HK-2 (cell line): ENCODE data around the gene DUSP19.

ENCODE experiments used
- DNase-seq: peaks from one replicate; pipeline ENCODE4 v3.0.0-alpha.2; 2018; ENCODE audit not compliant: unreplicated experiment

DUSP19 gene

DNA sequence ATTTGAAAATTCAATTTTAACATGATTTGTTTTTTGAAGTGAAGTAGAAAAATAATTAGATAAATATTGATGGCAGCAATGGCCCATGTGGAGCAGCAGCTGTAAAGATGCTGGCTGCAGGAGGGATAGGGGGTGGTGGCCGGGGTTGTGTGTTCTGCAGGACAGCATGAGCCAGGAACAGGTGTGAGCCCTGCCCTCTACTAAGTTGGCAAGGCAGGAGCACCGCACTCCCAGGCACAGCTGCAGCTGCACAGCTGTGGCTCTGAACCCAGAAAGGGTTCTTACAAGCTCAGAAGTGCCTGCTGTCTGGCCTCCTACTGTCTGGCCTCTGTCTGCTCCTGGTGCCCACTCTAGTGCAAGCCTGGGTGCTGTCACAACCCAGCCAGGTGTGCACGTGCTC is 10.0 kb upstream of the DUSP19 start:
- no peak for DNase-seq

DNA sequence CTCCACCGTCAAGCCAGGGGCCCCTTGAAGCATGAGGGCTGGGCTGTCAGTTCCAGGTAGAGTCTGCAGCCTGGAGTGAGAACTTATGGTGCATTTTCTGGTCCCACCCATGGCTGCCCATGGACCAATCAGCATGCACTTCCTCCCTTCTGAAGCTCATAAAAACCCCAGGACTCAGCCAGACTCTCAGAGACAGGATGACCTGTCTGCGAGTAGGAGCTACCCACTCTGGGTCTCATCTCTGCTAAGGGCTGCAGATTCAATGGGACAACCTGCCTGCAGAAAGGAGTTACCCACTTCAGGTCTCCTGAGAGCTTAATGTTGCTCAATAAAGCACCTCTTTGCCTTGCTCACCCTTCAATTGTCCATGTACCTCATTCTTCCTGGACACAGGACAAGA is 9.4 kb upstream of the DUSP19 start:
- DNase-seq, result no peak

DNA sequence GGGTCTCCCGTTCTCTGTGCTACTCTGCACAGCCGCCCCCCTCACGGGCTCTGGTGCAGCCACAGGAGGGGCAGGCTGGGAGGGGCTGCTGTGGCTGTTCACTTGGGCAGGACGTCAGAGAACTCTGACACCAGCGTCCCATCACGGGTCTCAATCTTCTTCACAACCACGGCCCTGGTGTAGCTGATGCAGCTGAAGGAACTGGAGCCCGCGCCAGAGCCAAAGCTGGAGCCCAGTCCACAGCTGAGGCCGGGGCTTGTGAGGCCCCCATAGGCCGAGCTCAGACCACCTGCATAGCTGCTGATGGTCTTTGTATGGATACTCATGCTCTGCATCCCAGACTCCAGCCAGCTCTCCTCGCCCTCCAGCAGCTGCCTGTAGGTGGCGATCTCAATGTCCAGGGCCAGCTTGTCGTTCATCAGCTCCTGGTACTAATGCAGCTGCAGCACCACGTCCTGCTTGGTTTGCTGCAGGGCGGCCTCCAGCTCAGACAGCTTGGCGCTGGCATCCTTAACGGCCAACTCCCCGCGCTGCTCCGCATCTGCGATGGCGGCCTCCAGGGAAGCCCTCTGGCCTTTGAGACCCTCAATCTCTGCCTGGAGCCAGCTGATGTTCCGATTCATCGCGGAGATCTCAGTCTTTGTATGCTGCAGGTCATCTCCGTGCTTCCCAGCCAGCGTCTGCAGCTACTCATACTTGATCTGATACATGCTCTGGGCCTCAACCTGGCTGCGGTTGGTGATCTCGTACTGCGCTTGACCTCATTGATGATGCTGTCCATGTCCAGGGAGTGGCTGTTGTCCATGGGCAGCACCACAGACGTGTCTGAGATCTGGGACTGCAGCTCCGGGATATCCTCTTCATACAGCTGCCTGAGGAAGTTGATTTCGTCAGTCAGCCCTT is 7.4 kb upstream of the DUSP19 start:
- DNase-seq, result no peak

DNA sequence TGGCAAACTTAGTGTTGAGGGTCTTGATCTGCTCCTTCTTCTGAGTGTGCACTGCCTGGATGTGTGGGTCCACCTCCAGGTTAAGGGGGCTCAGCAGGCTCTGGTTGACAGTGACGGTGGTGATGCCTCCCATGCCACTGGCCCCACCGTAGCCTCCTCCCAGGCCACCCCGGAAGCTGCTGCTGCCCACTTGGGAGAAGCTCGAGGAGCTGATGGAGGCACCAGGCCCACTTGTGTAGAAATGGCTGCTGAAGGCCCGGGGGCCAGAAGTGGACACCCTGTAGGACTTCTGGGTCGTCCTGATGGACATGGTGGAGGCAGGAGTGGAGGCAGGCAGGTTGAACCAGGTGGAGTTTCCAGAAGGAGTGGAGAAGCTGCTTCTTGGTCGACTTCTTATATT is 6.4 kb upstream of the DUSP19 start:
- DNase-seq, result no peak

DNA sequence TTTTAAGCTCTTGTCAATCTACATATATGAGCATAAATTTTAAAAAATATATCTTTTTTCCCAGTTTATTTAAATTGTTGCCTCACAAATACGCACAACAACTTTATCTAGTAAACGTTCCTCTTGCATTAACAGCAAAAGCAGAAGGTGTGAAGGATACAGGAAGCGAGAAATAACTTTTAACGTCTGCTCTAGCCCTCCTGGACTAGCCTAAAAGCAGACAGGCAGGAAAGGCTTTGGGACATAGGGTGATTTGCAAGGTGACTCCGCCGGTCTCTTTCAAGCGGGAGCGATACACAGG is 434 bp upstream of the DUSP19 start:
- DNase-seq, result no peak

DNA sequence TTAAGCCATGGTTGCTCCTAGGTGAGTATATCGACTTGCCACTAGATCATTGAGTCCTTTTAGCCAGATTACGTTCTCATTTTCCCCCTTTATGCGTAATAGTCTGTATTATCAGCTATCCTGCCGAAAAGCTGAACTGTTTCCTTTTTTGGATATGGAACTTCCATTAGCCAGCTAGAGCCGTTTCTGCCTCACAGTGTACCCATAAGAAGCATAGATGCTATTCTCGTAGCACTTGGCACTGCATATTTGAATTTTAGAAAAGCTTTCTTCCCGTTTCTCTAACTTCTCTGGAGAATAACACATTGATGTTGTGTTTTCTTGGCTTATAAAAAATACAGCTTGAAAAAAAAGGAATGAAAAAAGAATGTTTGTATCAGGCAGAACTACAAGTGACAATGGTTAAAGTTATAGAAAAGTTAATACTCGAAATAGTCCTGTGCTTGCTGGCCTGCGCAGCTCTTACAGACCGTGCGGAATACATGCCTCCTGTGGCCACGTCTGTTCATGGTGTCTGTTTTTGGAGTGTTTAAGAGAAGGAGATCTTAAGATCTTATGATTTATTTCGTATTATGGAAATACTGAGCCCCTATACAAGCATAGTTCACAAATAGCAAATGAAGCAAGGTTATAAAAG is 710 bp downstream of the DUSP19 start:
- no peak for DNase-seq

DNA sequence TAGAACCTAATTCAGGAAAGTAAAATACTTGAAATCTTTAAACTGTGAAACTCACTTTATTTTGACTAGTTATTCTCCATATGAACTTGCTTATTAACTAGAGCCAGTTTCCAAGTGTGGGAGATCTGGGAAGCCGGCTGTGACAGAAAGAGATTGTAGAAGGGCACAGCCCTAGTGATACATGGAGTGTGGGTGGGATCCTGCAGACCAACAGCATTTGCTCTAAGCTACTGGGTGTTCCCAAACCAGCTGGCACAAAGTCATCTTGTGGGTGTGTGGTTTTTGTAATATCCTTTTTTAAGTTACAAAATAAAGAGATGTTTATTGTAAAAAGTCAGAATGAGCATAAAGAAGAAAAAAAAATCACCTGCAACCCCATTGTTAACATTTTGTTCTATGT is 3.4 kb downstream of the DUSP19 start:
- no peak for DNase-seq

DNA sequence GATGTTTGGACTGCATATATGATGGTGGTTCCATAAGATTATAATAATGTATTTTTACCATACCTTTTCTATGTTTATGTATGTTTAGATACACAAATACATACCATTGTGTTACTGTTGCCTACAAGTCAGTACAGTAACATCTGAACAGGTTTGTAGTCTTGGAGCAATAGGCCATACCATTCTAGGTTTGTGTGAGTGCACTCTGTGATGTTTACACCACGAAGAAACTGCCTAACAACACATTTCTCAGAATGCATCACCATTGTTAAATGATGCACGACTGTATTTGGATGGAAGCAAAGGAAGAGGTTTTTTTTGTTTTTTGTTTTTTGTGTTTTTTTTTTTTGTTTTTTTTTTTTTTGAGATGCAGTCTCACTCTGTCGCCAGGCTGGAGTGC is 9.5 kb downstream of the DUSP19 start:
- DNase-seq, result no peak

DNA sequence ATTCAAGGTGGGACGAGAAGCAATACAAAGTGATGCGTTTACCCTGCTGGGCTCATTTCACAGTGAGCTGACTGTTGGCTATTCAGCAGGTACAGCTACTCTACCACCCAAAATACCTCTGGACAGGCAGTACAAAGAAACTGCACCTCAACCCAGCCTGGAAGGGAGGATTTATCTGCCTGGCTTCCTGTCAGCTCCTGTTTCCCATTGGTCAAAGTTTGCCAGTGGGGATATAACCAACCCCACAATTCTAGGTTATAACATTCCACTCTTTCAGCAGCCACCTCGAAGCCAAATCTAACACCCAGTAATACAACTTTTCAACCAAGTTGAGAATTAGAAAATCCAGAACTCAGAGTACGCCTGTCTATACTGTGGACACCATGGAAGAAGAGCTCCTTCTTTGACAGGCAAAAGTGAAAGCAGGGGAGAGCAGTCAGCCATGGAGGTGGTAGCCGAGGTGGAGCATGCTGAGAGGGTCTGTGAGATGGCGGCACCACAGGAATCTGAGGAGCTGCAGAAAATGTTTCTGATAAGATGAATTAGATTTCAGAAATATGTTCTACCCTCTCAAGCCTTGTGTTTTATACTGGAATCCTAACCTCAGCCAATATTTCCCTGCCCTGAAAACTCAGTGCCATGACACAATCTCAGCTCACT is 10.8 kb downstream of the DUSP19 start:
- no peak for DNase-seq

DNA sequence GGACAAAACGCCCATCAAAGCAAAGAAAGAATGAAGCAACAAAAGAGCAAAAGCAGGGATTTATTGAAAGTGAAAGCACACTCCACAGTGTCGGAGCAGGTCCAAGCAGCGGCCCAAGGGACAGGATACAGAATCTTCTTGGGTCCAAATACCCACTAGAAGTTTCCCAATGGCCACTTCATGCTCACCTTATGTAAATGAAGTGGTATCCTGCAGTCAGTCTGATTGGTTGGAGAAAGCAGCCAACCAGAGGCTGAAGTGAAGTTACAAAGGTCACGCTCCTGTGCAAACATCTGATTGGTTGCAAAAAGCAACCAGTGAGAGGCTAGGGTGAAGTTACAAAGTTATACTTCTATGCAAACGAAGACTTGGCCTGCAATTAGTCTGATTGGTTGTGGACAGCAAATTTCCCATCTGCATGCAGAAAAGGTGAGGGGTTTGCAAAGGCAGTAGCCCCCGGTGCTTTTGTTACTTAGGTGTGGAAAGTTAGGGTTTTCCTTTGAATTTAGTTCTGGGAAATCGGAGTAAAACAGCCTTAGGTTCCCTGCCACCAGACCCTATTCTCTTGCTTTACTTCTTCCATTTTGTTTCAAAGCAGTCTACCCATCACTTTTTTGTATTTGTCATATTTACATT is 12.9 kb downstream of the DUSP19 start:
- no peak for DNase-seq

DNA sequence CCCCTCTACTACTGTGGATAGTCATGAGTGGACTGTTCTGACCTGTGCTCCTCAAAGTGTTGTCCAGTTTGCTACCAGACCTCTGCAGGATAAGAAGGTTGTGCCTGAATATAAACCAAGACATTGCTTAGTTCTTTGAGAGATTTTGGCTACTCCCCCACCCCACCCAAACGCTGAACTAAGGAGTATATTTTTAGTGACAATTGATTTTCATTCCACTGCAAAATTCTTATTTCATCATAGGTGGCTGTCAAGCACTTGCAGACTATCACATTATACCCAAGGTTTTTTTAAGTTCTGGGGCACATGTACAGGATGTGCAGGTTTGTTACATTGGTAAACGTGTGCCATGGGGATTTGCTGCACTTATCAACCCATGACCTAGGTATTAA is 13.4 kb downstream of the DUSP19 start:
- DNase-seq, result no peak

DNA sequence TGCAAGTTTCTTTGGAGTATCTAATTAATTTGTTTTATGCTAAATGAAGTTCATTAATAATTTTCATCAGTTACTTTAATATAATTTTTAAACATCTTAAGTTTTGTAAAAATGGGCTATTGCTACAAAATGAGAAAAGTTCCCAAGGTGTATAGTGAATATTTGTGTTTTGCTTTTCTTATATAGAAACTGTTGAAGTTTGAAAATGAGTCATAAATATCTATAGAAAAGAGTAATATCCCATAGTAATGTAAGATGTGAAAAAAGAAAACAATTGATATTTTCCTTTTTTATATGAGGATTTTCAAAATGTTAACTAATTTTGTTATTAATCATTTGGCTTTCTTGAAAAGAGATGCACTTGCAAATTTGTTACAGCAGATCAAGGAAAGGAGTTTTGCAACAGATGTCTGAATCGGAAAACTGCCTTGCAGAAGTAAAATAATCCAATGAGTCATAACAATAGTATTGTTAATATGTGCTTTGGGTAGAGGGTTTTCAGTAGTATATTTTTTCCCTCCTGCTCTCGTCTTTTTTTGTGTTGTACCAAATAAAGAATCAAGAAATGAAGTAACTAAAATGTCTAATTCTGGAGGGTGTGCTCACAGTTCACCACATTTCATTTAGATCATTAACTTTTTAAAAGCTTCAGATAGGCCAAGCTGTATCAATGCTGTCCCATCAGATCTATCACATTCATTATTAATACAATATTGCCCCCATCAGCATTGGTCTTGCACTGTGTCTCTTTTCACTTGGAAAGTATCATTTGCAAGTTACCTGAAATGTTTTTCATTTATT is 15.5 kb downstream of the DUSP19 start:
- DNase-seq, result no peak

DNA sequence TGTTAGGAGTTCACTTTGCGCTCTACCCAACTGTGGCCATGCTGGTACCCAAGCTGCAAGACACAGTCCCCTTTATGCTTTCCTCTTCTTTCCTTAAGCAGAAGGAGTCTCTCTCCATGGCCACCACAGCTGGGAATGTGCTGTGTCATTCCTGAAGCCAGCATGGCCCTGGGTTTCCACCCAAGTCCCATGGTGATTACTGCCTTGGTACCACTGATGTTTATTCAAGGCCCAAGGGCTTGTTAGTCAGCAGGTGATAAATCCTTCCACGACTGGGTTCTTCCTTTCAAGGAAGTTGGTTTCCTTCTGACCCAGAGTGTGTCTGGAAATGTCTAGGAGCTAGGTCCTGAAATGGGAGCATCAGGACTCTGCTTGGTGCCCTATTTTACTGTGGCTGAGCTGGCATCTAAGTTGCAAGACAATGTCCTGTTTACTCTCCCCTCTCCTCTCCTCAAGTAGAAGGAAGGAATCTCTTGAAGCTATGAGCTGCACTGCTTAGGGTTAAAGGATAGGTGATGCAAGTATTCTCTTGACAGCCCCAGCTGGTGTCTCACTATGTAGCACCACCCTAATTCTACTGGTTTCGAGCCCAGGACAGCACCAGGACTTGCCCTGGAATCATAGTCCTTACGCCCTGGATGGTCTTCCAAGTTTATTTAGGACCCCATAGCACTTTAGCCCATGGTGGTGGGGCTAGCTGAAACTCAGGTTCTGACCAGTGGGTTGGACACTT is 27.0 kb downstream of the DUSP19 start:
- peak; percentile 11 for DNase-seq

DNA sequence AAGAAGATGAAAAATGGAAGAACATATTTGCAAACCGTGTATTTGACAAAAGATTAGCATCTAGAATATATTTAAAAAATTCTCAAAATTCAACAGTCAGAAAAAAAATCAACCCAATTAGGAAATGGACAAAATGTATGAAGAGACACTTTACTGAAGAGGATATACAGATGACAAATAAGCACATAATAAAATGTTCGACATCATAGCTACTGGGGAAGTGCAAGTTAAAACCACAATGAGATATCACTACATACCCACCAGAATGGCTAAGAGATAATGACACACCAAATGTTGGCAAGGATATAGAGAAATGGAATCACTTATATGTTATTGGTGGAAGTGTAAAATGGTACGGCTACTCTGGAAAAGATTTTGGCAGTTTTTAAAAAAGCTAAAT is 34.0 kb downstream of the DUSP19 start:
- no peak for DNase-seq

DNA sequence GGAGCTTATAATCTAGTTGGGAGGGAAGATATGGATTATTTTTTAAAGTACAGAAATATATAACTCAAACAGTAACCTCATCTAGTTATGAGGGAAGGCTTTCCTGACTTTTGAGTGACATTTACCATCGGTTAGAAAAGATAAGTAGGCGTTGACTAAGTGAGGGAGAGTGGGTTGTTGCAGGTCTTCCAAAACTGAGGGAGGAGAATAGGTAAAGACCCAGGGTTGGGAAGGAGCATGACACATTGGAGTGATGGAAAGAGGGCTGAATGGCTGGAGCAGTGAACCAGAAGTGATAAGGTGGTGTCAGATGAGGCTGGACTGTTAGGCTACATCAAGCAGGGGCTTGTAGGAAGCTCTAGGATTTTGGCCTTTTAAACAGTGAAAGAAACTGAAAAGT is 35.1 kb downstream of the DUSP19 start:
- DNase-seq, result no peak

DNA sequence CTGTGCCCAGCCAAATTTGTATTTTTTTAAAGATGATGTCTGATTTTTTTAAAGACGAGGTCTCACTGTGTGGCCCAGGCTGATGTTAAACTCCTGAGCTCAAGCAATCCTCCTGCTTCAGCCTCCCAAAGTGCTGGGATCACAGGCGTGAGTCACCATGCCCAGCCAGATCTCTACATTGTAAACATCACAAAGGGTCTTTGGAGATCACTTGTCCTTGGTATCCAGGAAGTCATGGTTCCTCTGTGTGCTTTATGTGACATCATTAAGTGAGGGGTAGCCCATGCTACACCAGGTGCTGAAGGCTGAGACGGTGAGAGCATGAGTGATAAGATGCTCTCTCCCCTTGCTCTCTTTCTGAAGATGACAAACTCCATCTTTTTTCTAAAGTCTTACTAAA is 38.7 kb downstream of the DUSP19 start:
- DNase-seq, result no peak

DNA sequence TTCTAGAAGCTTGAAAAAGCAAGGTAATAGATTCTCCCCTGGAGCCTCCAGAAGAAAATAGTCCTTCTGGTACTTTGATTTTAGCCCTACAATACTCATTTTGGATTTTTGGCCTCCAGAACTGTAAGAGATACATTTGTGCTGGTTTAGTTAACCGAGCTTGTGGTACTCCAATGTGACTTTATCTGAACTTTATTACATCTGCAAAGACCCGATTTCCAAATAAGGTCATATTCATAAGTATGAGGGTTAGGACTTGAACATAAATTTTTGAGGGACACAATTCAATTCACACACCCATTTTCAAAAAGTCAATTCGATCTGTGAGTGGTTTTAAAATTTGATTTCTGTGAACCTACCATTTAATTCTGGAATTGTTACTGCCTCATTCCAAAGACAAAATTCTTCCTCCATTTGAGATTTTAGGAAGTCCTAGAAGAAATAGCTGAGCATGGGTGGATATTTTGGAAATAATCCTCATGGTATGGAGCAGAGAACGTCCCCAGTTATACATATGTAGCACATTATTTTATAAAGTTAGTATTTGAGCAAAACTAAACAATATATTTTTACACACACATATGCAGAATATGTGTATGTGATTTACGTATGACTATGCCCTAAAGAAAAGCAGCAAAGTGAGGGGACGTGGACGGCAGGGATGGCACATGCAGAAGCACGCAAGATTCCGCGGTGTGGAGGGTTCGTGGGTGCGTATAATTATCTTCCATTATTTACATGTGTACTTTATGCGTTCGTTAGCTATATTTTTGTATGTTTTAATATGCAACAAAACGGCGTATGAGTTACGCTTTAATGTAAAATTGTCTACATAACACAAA is 44.8 kb downstream of the DUSP19 start:
- no peak for DNase-seq

DNA sequence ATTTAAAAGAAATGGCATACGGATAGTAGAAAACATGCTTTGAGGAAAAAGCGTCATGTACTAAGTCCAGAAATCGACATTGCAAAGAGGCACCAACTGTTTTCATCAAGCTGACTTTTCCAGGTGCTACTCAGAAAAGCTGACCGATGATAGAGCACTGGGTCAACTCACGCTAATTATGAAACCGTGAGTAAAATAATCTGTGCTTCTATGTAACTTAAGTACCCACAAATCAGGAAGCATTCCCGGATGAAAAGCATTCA is 45.3 kb downstream of the DUSP19 start:
- no peak for DNase-seq

DNA sequence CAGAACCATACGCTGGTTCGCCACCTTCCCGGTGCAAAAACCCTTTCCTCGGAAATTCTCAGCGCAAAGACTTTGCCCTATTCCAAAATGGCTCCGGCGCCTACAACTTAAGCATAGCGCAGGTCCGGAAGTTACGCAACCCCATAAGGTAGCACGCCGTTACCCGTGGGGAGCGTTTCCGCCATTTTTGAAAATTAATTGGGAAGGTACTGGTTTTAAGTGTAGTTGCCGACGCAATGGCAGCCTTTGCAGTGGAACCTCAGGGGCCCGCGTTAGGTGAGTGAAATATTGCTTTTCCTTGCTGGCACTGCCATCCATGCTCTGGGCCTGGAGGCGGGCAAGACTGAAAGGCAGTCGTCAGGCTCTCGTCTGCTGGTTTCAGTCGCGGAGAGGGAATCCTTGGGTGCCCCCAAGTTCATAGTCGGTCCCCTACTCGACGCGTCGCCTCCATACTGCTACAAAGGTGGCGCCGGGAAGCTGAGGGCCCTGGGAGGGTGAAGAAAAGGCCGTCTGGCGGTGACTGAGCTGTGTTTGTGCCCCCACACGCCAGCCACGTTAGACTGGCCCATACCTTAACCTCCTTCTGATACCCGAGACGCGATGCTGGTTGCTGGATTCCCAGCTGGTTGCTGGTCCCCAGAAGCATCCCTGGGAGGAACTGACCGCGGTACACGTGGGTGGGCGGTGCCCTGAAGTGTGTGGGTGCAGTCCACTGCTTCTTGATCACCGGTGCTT is 45.8 kb downstream of the DUSP19 start, which contains the start of gene NUP35:
NUP35 (plus strand) TSS at position 222 of the 735 bp plus-strand sequence; CDS start at position 237, 15 bp downstream.
- peak; percentile 87 for DNase-seq

DNA sequence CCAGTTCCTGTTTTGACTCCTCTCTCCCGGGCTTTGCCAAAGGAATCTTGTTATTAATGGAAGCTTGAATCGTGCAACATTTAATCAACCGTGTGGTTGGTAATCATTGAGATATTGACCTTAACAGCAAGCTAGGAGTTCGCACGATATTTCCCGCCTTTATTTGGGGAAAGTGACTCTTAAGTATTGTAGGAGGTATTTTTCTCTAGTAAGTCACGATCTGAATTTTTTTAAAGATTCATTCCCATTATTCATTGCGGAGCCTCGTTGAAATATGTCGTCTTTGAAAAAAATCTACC is 46.4 kb downstream of the DUSP19 start:
- DNase-seq, result no peak
